ENCODE results near the gene DGLUCY. TPM values are rescaled to one million over a fixed set of nuclear protein-coding genes. Genes with fewer than 3 reads are reported as not detected.
"Not testable (repeated sequence)": the region's sequence is repeated elsewhere in the genome, so short reads cannot be mapped to it uniquely, and the experiment has no call there.

Gene DGLUCY
- total RNA-seq, 1 donor from 2014 or later: 97.6 TPM

- no peak for DNase-seq (ENCODE audit: low spot score)
Observed at GRCh38 chr14:91138511-91139359, 24.9 kb downstream of the DGLUCY start.

DNA sequence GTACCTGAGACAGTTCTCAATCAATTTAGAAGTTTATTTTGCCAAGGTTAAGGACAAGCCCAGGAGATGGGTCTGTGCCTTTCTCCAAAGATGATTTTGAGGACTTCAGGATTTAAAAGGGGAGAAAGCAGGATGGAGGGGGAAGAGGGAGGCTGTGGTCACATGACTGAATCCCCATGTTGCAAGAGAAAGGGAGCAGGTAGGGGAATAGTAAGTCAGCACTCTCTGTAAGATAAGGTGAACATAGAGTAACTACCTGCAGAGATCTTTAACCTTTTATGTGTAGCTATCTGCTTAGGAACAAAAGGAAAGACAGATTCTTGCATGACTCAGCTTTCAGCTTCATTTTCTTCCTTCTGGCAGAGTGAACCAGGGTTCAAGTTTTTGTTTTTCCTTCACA, 25.9 kb downstream of the DGLUCY start:
- no peak for DNase-seq (ENCODE audit: low spot score)

GRCh38 chr14:91140672-91141071, 26.8 kb downstream of the DGLUCY start:
- no peak for DNase-seq (ENCODE audit: low spot score)

DNA sequence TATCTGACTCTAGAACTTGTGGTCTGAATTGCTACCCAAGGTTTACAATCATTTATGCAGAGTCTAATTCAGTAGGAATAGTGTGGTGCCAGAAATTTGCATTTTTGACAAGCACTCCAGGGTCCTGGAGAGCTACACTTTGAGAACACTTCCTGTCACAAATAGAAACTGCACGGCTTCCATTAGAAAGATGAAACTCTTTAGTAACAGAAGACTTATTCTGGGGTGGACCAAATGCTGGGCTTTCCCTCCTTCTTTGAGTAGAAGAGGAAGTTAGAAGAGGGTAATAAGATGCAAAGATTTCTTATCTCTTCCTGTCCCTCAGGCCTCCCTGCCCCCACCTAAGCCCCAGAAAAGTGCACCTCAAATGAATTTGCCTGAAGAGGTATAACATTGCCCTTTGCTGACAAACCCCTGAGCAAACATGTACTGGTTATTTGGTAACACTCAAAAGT, 28.4 kb downstream of the DGLUCY start:
- no peak for DNase-seq (ENCODE audit: low spot score)

- DNase-seq (ENCODE audit: low spot score): no peak
Observed at GRCh38 chr14:91143862-91144261, 30.0 kb downstream of the DGLUCY start.

DNA sequence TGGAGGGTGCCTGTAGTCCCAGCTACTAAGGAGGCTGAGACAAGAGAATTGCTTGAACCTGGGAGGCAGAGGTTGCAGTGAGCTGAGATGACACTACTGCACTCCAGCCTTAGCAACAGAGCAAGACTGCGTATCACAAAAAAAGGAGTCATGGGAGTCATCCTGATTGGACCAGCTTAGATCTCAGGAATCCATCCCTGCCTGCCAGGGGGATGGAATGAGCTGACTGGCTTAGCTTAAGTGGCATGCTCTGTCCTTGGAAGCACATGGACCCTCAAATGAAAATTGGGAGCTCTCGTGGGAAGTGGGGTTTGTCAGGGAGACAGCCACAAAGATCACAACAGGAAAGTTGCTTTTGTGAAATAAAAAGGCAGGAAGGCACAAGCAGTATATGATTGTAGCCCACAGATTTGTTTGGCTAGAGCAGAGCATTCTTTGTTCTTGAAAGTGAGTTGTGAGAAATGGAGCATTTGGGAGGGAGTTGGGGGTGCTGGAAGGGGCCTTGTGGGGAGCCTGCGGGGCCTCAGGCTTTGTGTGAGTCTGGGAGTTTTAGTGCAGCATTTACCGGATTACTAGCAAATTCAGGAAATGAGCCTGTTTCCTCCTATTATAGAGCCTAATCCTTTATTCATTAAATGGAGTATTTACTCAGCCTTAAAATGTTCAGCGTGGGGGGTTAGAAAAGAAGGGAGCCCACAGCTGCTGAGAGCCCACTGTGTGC, 30.7 kb downstream of the DGLUCY start:
- no peak for DNase-seq (ENCODE audit: low spot score)

- no peak for DNase-seq (ENCODE audit: low spot score)
Observed at GRCh38 chr14:91145391-91146160, 31.7 kb downstream of the DGLUCY start.

DNA sequence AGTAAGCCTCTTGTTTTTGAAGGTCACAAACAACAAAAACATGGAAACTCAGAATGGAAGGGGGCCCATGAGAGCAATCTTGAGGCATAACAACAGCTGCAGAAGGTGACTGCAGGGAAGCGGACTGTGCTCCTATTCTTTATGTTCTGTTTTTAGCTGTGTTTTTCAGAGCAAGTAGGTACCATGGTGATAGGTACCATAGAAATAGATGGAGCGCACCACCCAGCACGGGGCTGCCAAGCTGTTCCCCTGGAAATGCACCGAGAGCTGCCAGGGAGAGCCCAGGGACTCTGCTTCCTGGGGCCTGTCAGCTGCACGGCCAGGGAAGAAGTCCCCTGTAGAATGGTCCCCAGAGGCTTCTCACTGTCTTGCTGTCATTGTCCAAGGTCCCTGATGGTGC, 32.8 kb downstream of the DGLUCY start:
- DNase-seq (ENCODE audit: low spot score): no peak

- peak; percentile 71 for DNase-seq (ENCODE audit: low spot score)
Observed at GRCh38 chr14:91149462-91149861, 35.6 kb downstream of the DGLUCY start.

DNA sequence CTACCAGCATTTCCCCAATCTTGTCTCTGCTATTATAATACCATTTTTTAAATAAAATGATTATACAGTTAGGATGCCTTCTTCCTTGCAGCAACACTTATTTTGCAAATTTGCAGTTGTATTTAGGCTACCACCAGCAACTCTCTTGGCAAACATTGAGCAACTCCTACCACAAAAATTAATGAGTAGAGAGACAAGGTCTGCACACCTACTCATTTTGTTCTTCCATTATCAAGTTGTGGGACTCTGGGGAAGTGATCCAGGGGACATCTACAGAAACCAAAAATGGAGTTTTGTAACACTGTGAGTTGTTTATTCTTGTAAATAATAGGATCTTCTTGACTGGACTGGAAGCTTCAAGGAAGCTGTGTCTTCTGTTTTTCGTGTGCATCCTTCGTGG, 38.6 kb downstream of the DGLUCY start:
- no peak for DNase-seq (ENCODE audit: low spot score)

DNA sequence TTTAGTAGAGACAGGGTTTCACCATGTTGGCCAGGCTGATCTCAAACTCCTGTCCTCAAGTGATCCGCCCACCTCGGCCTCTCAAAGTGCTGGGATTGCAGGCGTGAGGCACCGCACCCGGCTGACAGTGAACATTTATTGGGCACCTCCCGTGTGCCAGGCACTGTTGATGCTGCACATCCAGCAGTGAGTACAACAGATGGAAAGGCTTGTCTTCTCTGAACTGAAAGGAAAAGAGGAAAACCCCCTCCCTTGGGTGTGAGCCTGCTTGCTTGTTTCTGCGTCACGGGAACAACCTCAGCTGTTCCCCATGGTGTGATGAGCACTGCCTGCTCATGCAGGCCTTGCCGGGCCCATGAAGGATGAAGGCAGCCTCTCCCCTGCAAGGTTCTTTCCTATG, 39.5 kb downstream of the DGLUCY start:
- DNase-seq (ENCODE audit: low spot score): no peak

DNA sequence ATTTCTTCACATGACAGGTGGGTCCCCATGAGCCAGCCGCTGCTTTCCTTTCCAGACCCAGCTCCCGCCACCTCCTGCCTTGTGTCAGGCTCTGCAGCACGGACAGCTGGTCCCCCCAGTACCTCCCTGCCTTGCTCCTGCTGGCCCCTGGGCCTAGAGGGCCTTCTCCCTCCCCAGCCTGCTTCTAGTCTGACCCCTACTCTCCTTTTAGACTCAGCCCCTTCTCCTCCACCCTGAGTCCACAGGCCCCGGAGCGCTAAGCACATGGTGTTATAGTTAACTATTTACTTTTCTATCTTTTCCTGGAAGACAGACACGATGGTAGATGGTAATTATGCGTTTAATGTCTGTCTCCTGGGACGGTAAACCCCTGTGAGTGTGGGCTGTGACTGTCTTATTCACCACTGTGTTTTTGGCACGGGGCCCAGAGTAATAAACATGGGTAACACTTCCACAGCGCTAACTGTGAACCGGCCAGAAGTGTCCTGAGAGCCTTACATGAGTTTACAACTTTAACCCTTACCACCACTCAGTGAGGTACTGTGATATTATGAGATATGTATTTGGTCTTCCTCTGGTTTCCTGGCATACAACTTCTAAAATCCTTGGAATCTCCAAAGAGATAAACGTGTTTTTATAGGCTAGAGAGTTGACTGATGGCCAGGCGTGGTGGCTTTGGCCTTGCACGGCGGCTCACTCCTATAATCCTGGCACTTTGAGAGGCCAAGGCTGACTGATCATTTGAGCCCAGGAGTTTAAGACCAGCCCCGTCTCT, 41.2 kb downstream of the DGLUCY start:
- DNase-seq (ENCODE audit: low spot score): peak; percentile 29

- no peak for DNase-seq (ENCODE audit: low spot score)
Observed at GRCh38 chr14:91155626-91156089, 41.8 kb downstream of the DGLUCY start.

- DNase-seq (ENCODE audit: low spot score): not testable (repeated sequence)
Observed at GRCh38 chr14:91156142-91156666, 42.3 kb downstream of the DGLUCY start.

DNA sequence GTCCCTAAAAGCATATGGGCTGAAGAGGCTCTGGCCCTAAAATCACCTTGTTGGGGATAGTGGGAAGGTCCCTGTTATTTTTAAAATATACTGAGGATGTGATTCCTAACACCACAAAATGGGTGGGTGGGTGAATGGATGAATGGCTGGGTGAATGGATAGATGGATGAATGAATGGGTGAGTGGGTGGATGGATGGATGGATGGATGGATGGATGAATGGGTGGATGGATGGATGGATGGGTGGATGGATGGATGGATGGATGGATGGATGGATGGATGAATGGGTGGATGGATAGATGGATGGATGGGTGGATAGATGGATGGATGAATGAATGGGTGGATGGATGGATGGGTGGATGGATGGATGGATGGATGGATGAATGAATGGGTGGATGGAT, 43.0 kb downstream of the DGLUCY start:
- not testable (repeated sequence) for DNase-seq (ENCODE audit: low spot score)

DNA sequence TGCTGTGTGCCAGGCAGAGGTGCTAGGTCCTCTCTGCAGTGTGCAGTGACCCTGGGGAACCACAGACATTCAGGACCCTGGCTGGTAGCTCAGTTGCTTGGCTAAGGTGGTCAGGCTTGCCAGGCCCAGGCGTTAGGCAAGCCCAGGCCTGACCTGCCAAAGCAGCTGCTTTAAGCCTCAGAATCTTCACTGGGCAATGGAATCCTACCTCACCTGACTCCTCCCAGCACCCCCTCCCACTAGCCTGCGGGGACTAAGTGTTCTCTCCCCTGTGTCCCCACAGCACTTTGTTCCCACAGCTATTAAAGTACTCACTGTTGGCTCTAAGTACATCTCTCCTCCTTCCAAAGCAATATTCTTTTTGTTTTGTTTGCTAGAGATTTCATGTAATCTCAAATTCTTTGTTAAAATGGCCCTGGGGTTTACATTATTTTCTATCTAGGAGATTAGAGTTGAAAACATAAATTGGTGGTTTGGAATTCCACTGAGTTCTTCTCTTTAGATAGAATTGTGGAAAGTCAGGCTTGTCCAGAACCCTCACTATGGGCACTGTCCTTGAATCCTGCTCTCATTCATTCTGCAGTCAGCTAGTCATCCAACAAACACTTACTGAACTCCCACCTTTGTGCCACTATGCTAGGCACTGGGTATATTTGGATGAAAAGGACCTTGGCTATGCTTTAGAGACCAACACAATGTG, 44.4 kb downstream of the DGLUCY start:
- no peak for DNase-seq (ENCODE audit: low spot score)

DNA sequence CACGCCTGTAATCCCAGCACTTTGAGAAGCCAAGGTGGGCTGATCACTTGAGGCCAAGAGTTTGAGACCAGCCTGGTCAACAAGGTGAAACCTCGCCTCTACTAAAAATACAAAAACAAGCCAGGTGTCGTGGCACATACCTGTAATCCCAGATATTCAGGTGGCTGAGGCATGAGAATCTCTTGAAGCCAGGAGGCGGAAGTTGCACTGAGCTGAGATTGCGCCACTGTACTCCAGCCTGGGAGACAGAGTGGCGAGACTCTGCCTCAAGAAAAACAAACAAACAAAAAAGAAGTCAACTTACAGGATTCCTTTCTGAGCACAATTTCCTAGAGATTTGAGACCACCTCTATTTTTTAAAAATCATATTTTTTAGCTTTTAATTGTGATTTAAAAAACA, 45.3 kb downstream of the DGLUCY start:
- no peak for DNase-seq (ENCODE audit: low spot score)

DNA sequence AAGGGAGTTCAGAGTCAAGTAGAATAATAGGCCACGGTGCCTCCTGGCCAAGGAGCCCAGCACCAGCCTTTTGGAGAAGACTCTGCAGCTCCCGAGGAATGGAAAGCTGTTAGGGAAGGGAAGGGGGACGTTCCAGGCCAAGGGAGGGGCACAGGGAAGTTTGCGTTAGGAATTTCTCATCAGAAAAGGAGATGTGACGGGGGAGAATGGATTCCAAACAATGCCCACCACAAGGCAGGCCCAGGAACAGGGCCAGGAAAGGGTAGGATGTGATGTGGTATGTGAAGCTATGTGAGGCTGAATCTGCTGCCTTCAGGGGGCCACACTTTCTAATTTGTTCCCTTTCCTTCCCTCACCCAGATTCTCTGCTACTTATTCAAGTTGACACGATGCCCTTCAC, 46.0 kb downstream of the DGLUCY start:
- DNase-seq (ENCODE audit: low spot score): no peak

- DNase-seq (ENCODE audit: low spot score): no peak
Observed at GRCh38 chr14:91163316-91163715, 49.4 kb downstream of the DGLUCY start.

- DNase-seq (ENCODE audit: low spot score): peak; percentile 34
Observed at GRCh38 chr14:91164676-91165075, 50.8 kb downstream of the DGLUCY start.

DNA sequence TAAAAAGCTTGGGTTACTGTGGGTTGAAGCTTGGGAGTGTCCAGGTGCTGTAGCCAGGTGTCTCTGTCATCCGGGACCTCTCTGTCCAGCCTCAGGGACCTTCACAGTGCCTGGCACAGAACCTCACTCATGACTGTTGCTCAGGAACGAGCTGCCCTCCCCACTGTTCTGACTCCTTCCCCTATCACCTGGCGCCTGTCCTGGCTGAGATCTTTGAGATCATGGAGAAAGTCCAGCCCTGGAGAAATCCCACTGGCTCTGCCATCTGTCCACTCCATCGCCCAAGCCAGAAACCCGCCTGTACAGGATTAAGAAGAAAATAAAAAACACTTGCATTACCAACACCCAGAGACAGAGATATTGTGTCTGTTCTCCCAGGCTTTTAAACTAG, 53.5 kb downstream of the DGLUCY start:
- no peak for DNase-seq (ENCODE audit: low spot score)
